ENCODE measurements around the gene ANKRD36.
"Not testable (repeated sequence)": the region's sequence is repeated elsewhere in the genome, so short reads cannot be mapped to it uniquely, and the experiment has no call there.

DNA sequence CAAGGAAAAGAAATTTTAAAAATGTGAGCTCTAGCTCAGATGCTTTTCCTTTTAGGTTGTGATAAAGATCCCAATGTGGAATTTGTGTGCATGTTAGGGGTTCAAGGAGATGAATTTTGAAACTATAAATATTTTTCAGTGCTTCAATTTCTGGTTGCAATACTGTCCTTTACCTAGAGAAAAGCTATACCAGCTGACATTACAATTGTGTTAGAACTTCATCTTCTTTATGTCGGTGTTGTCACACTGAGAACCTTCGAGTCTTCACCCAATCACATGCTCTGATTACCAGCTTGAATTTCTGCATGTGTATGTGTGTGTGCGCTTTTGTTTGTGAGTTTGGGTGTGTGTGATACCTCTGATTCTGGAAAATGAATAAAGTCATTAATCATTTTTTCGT, 55.0 kb downstream of the ANKRD36 start:
- not testable (repeated sequence) for TF ChIP-seq TAF1 (IDR thresholded peaks at IDR 0.05; ENCODE audit: borderline replicate concordance, low read depth, low read length); POLR2A (IDR thresholded peaks at IDR 0.05; ENCODE audit: low read depth, low read length)
